ENCODE measurements around the gene RASL11A.
"Not testable (repeated sequence)": the region's sequence is repeated elsewhere in the genome, so short reads cannot be mapped to it uniquely, and the experiment has no call there.

The RASL11A gene, protein sequence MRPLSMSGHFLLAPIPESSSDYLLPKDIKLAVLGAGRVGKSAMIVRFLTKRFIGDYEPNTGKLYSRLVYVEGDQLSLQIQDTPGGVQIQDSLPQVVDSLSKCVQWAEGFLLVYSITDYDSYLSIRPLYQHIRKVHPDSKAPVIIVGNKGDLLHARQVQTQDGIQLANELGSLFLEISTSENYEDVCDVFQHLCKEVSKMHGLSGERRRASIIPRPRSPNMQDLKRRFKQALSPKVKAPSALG

DNA sequence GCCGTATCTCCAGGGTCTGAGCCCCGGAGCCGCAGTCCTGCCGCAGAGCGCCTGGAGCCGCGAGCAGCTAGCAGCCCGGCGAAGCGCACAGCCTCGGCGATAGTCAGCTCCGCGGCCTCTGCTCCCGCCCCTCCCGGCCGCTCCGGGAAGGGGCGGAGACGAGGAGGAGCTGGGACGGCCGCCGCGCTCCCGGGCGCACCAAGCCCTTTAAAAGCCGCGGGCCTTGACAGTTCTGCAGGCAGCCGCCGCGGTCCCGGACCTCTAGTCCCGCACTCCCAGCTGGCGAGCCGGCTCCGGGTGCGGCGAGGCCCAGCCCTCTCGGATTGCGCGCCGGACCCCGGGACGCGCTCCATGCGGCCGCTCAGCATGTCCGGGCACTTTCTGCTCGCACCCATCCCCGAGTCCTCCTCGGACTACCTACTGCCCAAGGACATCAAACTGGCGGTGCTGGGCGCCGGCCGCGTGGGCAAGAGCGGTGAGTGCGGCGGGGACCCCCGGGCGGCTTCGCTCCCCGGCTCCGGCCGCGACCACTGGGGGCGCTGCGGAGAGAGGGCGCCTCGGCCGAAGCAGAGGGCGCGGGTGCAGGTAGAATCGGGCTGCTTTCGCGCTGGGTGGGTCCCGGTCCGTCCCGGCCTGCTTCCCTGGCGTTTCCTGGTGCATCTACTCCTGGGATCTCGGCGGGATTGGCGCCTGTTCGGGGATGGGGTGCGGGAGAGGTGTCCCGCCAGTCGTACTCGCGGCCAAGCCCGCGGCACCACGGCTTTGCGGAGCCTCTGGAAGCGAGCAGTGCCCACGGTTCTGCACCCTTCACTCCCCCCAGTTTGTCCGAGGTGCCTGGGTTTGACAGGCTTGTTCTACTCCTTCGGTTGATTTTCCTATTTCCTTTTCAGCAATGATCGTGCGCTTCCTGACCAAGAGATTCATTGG, at the start of gene RASL11A:
Gene RASL11A, plus strand, starts transcription at position 237 of the 927 bp plus-strand sequence. Its CDS starts 115 bp downstream, at position 352.
- peak; percentile 97 for ATAC-seq
- TF ChIP-seq, protein P1, sequence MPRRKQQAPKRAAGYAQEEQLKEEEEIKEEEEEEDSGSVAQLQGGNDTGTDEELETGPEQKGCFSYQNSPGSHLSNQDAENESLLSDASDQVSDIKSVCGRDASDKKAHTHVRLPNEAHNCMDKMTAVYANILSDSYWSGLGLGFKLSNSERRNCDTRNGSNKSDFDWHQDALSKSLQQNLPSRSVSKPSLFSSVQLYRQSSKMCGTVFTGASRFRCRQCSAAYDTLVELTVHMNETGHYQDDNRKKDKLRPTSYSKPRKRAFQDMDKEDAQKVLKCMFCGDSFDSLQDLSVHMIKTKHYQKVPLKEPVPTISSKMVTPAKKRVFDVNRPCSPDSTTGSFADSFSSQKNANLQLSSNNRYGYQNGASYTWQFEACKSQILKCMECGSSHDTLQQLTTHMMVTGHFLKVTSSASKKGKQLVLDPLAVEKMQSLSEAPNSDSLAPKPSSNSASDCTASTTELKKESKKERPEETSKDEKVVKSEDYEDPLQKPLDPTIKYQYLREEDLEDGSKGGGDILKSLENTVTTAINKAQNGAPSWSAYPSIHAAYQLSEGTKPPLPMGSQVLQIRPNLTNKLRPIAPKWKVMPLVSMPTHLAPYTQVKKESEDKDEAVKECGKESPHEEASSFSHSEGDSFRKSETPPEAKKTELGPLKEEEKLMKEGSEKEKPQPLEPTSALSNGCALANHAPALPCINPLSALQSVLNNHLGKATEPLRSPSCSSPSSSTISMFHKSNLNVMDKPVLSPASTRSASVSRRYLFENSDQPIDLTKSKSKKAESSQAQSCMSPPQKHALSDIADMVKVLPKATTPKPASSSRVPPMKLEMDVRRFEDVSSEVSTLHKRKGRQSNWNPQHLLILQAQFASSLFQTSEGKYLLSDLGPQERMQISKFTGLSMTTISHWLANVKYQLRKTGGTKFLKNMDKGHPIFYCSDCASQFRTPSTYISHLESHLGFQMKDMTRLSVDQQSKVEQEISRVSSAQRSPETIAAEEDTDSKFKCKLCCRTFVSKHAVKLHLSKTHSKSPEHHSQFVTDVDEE (CRISPR knock-in tag; IDR thresholded peaks at IDR 0.05): no peak; the same call in 1 of the 2 replicates
- TF ChIP-seq, protein P2, sequence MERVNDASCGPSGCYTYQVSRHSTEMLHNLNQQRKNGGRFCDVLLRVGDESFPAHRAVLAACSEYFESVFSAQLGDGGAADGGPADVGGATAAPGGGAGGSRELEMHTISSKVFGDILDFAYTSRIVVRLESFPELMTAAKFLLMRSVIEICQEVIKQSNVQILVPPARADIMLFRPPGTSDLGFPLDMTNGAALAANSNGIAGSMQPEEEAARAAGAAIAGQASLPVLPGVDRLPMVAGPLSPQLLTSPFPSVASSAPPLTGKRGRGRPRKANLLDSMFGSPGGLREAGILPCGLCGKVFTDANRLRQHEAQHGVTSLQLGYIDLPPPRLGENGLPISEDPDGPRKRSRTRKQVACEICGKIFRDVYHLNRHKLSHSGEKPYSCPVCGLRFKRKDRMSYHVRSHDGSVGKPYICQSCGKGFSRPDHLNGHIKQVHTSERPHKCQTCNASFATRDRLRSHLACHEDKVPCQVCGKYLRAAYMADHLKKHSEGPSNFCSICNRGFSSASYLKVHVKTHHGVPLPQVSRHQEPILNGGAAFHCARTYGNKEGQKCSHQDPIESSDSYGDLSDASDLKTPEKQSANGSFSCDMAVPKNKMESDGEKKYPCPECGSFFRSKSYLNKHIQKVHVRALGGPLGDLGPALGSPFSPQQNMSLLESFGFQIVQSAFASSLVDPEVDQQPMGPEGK (CRISPR knock-in tag; IDR thresholded peaks at IDR 0.05; ENCODE audit: borderline replicate concordance): no peak
- TF ChIP-seq, protein P3, sequence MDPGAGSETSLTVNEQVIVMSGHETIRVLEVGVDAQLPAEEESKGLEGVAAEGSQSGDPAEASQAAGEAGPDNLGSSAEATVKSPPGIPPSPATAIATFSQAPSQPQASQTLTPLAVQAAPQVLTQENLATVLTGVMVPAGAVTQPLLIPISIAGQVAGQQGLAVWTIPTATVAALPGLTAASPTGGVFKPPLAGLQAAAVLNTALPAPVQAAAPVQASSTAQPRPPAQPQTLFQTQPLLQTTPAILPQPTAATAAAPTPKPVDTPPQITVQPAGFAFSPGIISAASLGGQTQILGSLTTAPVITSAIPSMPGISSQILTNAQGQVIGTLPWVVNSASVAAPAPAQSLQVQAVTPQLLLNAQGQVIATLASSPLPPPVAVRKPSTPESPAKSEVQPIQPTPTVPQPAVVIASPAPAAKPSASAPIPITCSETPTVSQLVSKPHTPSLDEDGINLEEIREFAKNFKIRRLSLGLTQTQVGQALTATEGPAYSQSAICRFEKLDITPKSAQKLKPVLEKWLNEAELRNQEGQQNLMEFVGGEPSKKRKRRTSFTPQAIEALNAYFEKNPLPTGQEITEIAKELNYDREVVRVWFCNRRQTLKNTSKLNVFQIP (CRISPR knock-in tag; IDR thresholded peaks at IDR 0.05; ENCODE audit: borderline replicate concordance, low read depth): no peak
- TF ChIP-seq, protein P4, sequence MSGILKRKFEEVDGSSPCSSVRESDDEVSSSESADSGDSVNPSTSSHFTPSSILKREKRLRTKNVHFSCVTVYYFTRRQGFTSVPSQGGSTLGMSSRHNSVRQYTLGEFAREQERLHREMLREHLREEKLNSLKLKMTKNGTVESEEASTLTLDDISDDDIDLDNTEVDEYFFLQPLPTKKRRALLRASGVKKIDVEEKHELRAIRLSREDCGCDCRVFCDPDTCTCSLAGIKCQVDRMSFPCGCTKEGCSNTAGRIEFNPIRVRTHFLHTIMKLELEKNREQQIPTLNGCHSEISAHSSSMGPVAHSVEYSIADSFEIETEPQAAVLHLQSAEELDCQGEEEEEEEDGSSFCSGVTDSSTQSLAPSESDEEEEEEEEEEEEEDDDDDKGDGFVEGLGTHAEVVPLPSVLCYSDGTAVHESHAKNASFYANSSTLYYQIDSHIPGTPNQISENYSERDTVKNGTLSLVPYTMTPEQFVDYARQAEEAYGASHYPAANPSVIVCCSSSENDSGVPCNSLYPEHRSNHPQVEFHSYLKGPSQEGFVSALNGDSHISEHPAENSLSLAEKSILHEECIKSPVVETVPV (CRISPR knock-in tag; IDR thresholded peaks at IDR 0.05): no peak
- TF ChIP-seq, protein P5, sequence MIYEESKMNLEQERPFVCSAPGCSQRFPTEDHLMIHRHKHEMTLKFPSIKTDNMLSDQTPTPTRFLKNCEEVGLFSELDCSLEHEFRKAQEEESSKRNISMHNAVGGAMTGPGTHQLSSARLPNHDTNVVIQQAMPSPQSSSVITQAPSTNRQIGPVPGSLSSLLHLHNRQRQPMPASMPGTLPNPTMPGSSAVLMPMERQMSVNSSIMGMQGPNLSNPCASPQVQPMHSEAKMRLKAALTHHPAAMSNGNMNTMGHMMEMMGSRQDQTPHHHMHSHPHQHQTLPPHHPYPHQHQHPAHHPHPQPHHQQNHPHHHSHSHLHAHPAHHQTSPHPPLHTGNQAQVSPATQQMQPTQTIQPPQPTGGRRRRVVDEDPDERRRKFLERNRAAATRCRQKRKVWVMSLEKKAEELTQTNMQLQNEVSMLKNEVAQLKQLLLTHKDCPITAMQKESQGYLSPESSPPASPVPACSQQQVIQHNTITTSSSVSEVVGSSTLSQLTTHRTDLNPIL (CRISPR knock-in tag; IDR thresholded peaks at IDR 0.05; ENCODE audit: low read depth): no peak
- TF ChIP-seq RARB (CRISPR knock-in tag; IDR thresholded peaks at IDR 0.05): no peak
- TF ChIP-seq PPARA (CRISPR knock-in tag; IDR thresholded peaks at IDR 0.05; ENCODE audit: borderline replicate concordance): no peak
- no peak for TF ChIP-seq ARNTL (CRISPR knock-in tag; IDR thresholded peaks at IDR 0.05; ENCODE audit: borderline replicate concordance, low read depth)
- no peak for TF ChIP-seq GLIS3 (CRISPR knock-in tag; IDR thresholded peaks at IDR 0.05)
- no peak for TF ChIP-seq ZFP3 (CRISPR knock-in tag; IDR thresholded peaks at IDR 0.05)
- no peak for TF ChIP-seq ISL1 (CRISPR knock-in tag; IDR thresholded peaks at IDR 0.05)
- no peak for TF ChIP-seq OSR1 (CRISPR knock-in tag; IDR thresholded peaks at IDR 0.05)
- no peak for TF ChIP-seq ZNF70 (CRISPR knock-in tag; IDR thresholded peaks at IDR 0.05)
- TF ChIP-seq ZC3H10 (CRISPR knock-in tag; IDR thresholded peaks at IDR 0.05): no peak
- no peak for TF ChIP-seq ZNF565 (CRISPR knock-in tag; conservative IDR thresholded peaks at IDR 0.05; ENCODE audit: low read depth)
- no peak for TF ChIP-seq BACH2 (CRISPR knock-in tag; IDR thresholded peaks at IDR 0.05; ENCODE audit: borderline replicate concordance)
- no peak for TF ChIP-seq ESRRG (CRISPR knock-in tag; IDR thresholded peaks at IDR 0.05)
- TF ChIP-seq ZFP30 (CRISPR knock-in tag; IDR thresholded peaks at IDR 0.05): no peak
- TF ChIP-seq TCF4 (CRISPR knock-in tag; IDR thresholded peaks at IDR 0.05; ENCODE audit: borderline replicate concordance): no peak

DNA sequence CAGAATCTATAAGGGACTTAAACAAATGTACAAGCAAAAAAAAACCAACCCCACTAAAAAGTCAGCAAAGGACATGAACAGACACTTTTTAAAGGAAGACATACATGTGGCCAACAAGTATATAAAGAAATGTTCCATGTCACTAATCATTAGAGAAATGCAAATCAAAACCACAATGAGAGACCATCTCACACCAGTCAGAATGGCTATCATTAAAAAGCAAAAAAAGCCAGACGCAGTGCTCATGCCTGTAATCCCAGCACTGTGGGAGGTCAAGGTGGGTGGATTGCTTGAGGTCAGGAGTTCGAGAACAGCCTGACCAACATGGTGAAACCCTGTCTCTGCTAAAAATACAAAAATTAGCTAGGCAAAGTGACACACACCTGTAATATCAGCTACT, 48.5 kb upstream of the RASL11A start:
- ATAC-seq: not testable (repeated sequence)

DNA sequence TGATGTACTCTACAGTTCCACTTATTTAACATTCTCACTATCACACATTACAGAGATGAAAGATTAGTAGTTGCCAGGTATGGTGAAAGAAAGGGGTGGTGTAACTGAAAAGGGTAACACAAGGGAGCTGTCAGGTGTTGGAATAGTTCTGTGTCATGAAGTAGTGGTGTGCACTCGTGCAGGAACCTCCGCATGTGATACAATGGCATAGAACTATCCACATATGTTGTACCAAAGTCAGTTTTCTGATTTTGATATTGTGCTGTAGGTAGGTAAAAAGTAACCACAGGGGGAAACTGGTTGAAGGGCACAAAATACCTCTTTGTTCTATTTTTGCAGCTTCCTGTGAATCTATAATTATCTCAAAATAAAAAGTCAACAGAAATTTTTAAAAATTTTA, 43.6 kb upstream of the RASL11A start:
- ATAC-seq: no peak
- TF ChIP-seq PPARA (CRISPR knock-in tag; IDR thresholded peaks at IDR 0.05; ENCODE audit: borderline replicate concordance) (no peak), ARNTL (CRISPR knock-in tag; IDR thresholded peaks at IDR 0.05; ENCODE audit: borderline replicate concordance, low read depth) (no peak), ESRRG (CRISPR knock-in tag; IDR thresholded peaks at IDR 0.05) (no peak), OSR1 (CRISPR knock-in tag; IDR thresholded peaks at IDR 0.05) (no peak), ZNF8 (CRISPR knock-in tag; IDR thresholded peaks at IDR 0.05) (no peak), ZNF70 (CRISPR knock-in tag; IDR thresholded peaks at IDR 0.05) (no peak), CSDC2 (CRISPR knock-in tag; IDR thresholded peaks at IDR 0.05) (no peak), ZFP30 (CRISPR knock-in tag; IDR thresholded peaks at IDR 0.05) (no peak)
- TF ChIP-seq, protein P5 (CRISPR knock-in tag; IDR thresholded peaks at IDR 0.05; ENCODE audit: low read depth): no peak

Measured in SK-N-SH treated with all-trans-retinoic acid at 6 μM for 48 hours (cell line).